GM19324 (cell line): ENCODE results near the gene GREB1.
"Not testable (repeated sequence)": the region's sequence is repeated elsewhere in the genome, so short reads cannot be mapped to it uniquely, and the experiment has no call there.

ENCODE experiments used
- ATAC-seq: cut with Tn5 transposase; IDR thresholded peaks from one replicate; pipeline ENCODE4 v1.9.1; 2021; ENCODE audit warnings: mild to moderate bottlenecking, moderate library complexity; ENCODE audit not compliant: unreplicated experiment, low FRiP score

Gene GREB1

GRCh38 chr2:11657646-11658045 is 123.8 kb downstream of the GREB1 start:
- ATAC-seq: no peak

DNA sequence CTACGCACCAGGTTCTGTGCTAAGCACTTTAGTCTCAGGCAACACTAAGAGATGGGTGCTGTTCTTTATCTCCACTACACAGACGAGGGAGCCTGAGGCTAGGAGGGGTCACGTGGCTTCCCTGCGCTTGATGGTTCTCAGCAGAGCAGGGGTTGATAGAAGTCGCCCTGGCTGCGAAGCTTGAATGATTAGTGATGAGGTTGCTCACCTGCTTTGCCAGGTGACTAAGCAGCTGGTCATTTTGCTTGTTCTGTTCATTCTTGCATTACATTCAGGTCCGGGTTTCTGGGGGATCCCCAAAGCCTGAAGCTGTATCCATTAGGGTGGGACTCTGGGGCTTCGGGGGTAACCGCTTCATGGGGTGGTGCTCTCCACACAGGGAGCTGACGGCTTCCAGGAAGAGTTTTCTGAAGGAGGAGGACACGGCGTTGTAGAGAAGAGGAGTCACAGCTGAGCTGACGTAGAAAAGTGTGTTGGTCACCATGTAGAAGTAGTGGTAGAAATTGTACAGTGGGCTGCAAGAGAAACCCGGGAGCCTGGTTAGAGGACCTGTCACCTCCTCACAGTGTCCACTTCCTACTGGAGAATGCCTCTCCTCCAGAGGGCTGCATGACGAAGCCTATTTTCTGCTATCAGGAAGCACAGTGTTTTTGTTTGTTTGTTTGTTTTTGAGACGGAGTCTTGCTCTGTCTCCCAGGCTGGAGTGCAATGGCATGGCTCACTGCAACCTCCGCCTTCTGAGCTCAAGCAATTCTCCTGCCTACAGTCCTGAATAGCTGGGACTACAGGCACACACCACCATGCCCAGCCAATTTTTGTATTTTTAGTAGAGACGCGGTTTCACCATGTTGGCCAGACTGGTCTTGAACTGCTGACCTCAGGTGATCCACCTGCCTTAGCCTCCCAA is 124.6 kb downstream of the GREB1 start:
- ATAC-seq: no peak

GRCh38 chr2:11659115-11659475 is 125.2 kb downstream of the GREB1 start:
- no peak for ATAC-seq

- no peak for ATAC-seq
Observed at GRCh38 chr2:11659851-11660250, 126.0 kb downstream of the GREB1 start.

DNA sequence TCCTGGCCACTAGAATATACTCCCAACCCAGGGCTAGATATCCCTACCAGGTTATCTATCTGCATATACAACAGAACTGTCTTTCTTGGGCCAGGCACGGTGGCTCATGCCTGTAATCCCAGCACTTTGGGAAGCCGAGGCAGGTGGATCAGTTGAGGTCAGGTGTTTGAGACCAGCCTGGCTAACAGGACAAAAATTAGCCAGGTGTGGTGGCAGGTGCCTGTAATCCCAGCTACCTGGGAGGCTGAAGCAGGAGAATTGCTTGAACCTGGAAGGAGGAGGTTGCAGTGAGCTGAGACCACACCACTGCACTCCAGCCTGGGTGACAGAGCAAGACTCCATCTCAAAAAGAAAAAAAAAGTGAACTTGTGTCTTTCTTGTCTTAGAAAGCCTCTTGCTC is 126.6 kb downstream of the GREB1 start:
- not testable (repeated sequence) for ATAC-seq

DNA sequence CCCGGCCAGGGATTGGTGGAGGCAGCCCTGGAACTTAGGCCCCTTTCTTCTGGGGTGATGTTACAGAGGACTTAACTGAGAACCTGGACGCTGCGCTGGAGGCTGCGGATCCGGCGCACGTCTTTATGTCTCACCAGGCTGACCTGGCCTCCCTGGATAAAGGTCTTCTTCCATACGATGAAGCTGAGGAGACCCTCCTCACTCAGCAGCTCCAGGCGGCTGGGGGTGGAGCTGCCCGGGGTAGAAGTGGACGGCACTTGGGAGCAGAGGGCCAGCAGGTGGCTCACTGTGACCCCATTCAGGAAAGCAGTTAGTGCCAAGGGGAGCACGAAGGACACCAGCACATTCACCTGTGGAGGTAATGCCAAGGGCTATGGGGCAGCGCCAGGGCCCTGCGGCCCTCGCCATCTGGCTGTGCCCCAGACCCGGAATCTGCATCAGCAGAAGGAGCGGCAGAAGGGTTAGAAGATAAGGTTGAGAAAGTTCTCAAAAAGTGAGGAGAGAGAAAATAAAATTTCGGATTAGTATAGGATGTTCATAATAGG is 128.1 kb downstream of the GREB1 start:
- no peak for ATAC-seq

DNA sequence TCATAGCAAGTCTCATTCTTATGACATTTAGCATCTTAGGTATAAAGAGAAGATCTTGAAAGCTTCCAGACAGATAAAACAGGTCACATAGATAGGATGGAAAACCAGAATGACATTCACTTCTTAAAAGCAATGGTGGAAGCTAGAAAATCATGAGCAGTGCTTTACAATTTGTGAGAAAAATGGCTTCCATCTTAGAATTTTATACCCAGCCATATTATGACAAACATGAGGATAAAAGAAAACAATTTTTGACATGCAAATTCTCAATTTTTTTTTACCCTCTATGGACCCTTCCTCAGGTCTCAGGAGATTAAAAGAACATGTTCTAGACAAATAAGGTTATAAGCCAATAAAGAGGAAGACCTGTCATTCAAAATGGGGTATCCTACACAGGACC is 129.0 kb downstream of the GREB1 start:
- no peak for ATAC-seq

GRCh38 chr2:11663427-11663826 is 129.6 kb downstream of the GREB1 start:
- ATAC-seq: no peak

DNA sequence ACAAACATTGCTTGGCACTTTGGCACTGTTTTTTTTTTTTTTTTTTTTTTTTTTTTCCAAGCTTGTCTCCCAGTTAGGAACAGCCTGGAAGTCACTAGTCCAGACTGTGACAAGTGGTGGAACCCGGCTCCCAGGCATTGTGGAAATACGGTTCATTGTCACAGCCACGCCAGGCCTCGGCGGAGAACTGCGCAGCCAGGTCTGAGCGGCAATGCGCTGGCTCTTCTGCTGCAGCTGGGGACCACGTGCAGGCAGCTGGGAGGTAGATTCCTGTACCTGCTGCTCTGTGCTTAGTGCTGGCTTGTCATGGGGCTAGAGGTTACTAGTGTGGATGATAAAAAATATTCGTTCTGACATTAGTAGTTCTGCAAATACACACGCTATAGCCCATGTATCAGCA is 131.2 kb downstream of the GREB1 start:
- ATAC-seq: no peak

GRCh38 chr2:11665510-11666362 is 131.9 kb downstream of the GREB1 start:
- no peak for ATAC-seq

GRCh38 chr2:11667194-11667593 is 133.3 kb downstream of the GREB1 start:
- no peak for ATAC-seq

DNA sequence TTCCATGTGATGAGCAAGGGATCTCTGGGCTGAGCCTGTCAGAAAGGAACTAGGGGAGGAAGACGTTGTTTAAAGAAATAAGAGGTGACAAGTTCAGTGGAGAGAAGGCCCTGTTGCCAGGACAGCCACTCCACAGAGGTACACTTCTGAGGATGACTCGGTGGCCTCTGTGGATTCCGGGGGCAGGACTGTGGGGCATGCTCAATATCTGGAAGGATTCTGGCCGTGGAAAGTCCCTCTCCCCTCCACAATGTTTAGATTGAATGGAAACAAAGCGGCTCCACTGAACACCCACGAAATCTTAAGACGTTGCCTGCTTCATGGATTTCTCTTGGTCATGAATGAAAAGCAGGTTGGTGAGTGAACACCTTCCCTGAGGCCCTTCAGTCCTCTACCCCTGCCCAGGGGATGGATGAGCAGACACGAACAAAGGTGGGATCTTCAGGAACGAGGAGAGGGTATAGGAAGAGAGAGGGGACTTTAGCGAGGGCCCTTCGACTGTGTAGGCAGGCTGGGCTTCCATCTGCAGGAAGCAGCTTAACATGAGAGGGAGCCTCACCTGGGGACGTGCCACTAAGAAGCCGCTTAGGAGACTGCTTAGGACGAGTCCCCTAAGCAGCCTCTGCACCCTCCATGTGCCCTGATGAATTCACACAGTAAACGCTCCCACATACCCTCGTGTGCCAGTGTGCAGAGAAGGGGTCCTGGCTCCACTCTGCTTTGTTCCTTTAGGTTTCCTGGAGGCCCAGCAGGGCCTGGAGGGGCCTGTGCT is 134.2 kb downstream of the GREB1 start:
- no peak for ATAC-seq

- ATAC-seq: no peak
Observed at GRCh38 chr2:11669454-11670291, 135.8 kb downstream of the GREB1 start, which contains the start of gene NTSR2. Gene NTSR2, minus strand, starts transcription at chr2:11670195. Its CDS starts 66 bp downstream, at chr2:11670129.

- no peak for ATAC-seq
Observed at GRCh38 chr2:11672407-11672806, 138.6 kb downstream of the GREB1 start.

DNA sequence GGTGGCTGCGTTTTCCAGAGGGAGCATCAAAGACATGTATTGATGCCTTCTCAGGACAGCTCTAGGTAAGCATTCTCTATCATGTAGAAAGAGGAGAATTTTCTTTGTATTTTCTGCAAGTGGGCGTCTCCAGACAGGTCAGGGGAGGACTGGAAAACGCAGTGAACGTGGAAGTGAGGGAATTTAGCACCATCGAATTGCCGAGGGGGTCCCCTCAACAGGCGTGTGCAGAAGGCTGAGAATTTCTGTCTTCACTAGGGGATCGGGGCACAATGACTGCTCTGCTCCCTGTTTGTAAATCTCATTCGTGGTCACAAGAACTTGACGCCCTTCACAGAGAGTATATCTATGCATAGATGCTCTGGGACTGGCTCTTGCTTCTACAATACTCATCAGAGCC is 141.1 kb downstream of the GREB1 start:
- no peak for ATAC-seq

- no peak for ATAC-seq
Observed at GRCh38 chr2:11675423-11676112, 141.7 kb downstream of the GREB1 start.

GRCh38 chr2:11676640-11677039 is 142.8 kb downstream of the GREB1 start:
- ATAC-seq: no peak

GRCh38 chr2:11677136-11678055 is 143.6 kb downstream of the GREB1 start:
- ATAC-seq: no peak
